ENCODE data around the gene PRKCD. TPM values are rescaled to one million over a fixed set of nuclear protein-coding genes. Genes with fewer than 3 reads are reported as not detected.

The PRKCD gene
- total RNA-seq, 1 donor from 2014 or later = 10.6 TPM

GRCh38 chr3:53153264-53153823 is 7.7 kb upstream of the PRKCD start:
- DNase-seq (ENCODE audit: low spot score) = no peak
- intact Hi-C loops (cut with DNase I) = no loop called here

GRCh38 chr3:53153980-53154379 is 7.0 kb upstream of the PRKCD start:
- intact Hi-C loops (cut with DNase I) = no loop called here

DNA sequence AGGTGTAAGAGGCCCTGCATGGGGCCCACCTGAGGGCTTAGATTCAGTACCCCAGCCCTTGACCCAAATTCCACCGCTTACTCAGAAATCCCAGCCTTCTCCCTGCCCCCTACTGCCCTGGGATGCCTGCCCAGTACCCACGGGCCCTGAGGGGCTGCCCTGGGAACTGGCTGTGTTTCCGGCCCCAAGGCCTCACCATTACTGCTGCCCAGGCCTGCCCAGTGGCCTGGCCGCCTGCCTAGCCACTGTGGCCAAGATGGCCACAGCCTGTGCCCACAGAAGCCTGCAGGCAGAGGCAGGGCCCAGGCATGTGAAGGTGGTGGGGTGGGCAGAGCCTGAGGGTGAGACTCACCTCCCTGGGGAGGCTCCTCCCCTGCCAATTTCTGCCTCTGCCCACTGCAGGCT is 6.1 kb upstream of the PRKCD start:
- DNase-seq (ENCODE audit: low spot score) = no peak
- intact Hi-C loops (cut with DNase I) = no loop called here

More at GRCh38 chr3:53153980-53154379, 7.0 kb upstream of the PRKCD start:
- no peak for DNase-seq (ENCODE audit: low spot score)

DNA sequence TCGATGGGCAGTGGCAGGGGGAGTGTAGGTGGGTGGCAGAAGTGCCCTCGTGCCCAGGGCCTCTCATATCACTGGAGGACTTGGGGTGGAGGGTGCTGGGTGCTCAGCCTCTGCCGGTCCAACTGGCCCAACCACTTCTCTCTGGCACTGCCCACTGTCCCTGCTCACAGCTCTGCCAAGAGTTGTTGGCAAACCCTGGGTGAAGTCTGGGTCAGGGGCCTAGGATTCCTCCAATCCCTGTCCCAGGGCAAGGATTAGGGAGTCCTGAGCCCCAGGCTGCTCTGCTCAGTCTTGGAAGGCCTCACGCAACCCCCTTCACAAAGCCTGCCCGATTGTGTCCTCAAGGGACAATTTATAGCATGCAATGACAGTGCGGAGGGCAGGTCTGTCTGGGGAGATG is 5.2 kb upstream of the PRKCD start:
- intact Hi-C loops (cut with DNase I) = no loop called here
- no peak for DNase-seq (ENCODE audit: low spot score)

- DNase-seq (ENCODE audit: low spot score) = no peak
- intact Hi-C loops (cut with DNase I) = no loop called here
Measured at GRCh38 chr3:53156368-53156834, 4.6 kb upstream of the PRKCD start.

DNA sequence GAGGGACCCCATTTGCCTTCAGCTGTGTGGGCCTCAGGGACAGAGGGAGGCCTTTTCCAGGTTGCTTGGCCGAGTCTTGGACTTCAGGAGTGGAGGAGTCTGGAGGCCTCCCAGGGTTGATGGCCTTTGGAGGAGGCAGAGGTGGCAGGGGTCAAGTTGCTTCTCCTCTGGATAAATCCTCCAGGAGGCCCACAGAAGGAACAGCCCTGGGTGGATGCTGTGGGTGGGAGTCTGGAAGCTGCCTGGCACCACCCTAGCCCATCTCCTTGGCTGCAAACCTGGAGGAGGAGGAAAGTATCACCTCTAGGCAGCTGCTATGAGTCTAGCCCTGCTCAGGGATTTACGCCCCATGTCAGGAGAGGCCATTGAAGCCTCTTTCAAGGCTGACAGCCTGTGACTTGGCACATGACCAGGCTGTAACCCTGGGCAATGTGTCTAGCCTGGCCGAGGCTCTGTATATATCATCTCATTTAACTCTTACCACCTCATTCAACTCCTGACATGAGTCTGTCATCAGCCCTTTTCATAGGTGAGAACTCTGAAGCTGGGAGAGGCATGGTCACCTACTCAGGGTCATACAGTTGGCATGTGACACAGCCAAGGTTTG is 2.9 kb upstream of the PRKCD start:
- intact Hi-C loops (cut with DNase I) = no loop called here
- DNase-seq (ENCODE audit: low spot score) = no peak

DNA sequence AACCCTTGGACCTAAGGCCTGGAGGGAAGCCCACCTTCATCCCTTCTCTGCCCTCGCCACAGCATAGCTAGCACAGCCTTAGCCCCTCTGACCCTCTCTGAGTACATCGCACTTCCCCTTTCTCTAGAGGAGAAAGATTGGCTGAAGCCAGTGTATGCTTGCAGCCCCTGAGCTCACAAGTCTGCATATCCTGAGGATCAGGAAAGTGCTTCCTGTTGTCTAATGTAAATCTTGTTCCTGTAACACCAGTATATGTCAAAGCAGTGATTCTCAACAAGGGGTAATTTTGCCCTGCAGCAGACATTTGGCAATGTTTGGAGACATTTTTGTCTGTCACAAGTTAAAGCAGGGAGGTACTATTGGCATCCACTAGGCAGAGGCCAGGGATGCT is 2.2 kb upstream of the PRKCD start:
- intact Hi-C loops (cut with DNase I) = no loop called here
- no peak for DNase-seq (ENCODE audit: low spot score)

GRCh38 chr3:53159156-53160060 is 1.6 kb upstream of the PRKCD start:
- DNase-seq (ENCODE audit: low spot score) = no peak
- intact Hi-C loops (cut with DNase I) = loop anchor here (2.0 to 10.0 kb wide), 2 partner anchors 29 to 625 kb away; partner anchors contain the start of genes NT5DC2, RFT1 and UQCC5

DNA sequence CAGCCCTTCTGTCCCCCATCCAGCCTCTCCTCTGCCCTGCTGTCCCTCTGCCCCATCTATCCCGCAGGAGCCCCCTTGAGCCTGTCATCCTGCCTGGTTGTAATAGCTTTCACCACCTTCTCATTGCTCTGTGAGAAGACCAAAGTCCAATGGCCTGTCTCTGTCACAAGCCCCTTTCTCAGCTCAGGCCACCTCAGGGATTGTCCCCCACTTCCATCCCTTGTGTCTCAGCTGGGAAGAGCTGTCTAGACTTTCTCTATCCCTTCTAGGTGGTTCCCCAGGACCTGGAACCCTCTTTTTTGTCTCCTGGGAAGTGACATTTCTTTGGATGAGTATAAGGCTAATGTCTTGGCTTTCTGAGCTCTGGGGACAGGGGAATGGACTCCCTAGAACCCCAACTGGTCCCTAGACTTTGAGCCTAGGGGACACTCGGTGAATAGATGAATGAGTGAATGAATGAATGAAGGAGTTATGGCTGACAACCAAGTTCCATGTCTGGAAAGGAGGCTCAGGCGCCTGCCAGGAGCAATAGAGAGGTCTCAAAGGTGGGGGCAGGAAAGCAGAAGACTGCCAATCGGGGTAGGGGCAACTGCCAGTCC is 849 bp upstream of the PRKCD start:
- intact Hi-C loops (cut with DNase I) = loop anchor here (2.0 to 10.0 kb wide), 2 partner anchors 29 to 625 kb away; partner anchors contain the start of genes NT5DC2, RFT1 and UQCC5
- DNase-seq (ENCODE audit: low spot score) = no peak

DNA sequence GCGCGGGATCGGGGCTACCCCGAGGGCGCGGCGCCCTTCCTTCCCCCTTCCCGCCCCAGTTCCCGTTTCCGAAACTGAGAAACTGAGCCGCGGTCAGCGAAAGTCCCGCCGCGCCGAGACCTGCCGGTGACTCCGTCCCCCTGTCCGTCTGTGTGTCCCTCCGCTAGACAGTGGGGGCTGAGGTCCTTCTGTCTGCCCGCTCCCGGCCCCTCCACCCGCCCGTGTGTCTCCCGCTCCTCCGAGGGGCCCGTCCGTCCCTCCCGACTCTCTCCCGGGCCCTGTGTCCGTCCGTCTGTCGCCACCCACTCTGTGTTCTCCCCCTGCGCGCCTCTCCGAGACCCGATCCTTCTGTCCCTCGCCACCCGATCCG is 426 bp downstream of the PRKCD start:
- DNase-seq (ENCODE audit: low spot score) = peak; percentile 85
- intact Hi-C loops (cut with DNase I) = loop anchor here (2.0 to 10.0 kb wide), 2 partner anchors 31 to 627 kb away; partner anchors contain the start of genes NT5DC2, RFT1 and UQCC5

DNA sequence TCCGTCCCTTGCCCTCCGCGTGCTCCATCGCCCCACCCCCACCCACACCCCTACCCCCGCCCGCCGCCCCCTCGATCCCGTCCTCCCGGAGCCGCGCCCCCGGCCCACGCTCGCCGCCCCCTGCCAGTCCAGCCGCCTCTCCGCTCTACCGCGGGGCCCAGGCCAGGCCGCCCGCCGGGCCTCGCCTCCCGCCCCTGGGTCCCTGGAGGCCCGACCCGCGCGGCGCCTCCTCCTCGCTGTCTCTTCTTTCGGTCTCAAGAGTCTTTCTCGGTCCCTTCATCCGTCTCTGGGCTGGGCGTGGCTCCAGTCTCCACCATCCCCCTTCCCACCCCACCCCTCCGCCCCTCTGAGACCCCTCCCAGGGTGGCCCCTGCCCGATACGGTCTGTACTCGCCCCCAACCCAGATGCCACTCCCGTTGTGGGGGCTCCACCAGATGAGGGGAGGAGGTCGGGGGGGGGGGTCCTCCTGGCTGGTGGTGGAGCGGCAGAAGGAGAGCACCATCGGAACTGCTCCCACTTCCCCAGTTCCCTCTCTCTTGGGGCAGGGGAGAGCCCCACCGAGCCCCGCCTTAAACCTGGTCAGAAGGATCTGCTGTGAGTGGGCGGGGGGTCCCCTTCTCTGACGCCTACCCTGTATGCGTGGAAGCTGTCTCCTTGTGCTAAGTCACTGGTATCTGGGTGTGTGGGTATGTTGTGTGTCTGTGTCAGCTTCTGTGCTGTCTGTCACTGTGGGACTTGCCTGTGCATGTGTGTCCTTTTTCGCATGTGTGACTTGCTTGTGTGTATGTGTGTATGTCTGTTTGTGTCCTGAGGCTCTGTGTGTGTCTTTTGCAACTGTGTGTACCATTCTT is 1.0 kb downstream of the PRKCD start:
- intact Hi-C loops (cut with DNase I) = loop anchor here (2.0 to 10.0 kb wide), 2 partner anchors 31 to 627 kb away; partner anchors contain the start of genes NT5DC2, RFT1 and UQCC5
- no peak for DNase-seq (ENCODE audit: low spot score)

DNA sequence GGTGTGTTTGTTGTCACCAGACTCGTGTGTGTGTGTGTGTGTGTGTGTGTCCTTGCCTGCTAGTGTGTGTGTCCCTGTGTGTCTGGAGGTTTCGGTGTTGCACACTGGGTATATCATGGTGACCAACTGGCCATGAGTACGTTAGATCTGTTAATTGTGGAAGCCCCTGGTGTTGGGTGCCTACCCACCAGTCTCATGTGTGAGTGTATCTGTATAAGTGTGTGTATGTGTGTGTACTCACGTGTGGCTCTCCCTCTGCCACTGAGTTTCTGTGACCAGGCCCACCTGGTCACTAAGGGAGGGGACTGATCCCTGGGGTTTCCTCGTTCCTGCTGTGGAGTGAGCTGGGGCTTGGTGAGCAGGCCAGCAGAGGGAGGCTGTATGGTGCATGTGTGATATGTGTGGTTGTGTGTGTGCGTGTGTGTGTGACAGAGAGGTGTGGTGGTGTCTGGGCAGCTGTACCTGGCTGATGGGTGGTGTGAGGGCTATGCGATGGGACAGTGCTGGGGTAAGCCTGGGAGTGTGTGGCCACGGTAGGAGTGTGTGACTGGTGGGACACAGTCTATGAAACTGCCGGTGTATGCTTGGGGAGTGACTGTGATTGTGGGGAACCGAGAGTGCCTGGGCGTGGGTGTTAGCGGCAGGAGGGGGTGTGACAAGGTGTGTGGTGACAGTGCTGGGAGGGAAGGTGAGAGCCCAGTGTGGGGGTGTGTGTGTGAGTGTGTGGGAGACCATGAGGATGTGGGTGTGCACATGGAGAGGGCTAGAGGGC is 1.8 kb downstream of the PRKCD start:
- DNase-seq (ENCODE audit: low spot score) = no peak

DNA sequence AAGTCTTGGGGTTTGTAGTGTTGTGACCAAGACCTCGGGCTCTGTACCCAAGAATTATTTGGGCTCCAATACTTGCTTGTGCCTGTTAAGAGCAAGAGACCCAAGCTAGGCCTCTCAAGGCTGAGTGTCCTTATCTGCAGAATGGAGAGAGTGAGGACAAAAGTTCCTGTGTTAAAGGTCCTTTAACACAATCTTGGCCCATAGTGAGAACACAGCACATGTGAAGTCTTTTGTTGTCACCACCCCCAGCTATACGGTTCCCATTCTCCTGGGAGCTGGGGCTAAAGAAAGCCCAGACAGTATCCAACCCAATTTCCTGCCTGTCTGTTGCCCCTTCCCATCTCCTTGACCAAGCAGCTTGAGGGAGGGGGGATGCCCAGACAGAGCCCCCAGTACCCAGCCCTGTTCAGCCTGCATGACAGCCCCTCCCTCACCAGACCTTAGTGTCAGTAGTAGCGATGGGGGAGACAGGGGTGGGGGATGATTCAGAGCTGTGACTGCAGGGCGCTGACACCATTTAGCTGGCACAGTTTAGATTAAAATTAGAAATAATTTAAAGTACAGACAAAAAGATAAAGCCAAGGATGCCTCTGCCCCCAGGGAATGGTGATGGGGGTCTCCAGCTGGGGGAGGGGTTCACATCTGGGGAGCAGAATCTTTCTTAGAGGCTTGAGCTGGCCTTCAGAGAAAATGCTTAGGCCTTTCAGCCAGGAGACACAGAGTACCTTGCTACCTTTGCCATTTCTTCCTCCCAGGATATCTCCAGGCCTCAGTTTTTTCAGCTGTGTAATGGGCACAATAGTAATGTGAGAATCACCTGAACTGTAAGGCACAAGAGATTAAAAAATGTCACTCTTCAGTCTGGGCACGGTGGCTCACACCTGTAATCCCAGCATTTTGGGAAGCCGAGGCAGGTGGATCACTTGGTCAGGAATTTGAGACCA is 2.7 kb downstream of the PRKCD start:
- intact Hi-C loops (cut with DNase I) = loop anchor here (10.0 kb wide), 1 partner anchor 629 kb away; the partner anchor contains the start of genes NT5DC2 and UQCC5
- DNase-seq (ENCODE audit: low spot score) = no peak

More for the DNA sequence above, 1.8 kb downstream of the PRKCD start:
- intact Hi-C loops (cut with DNase I) = loop anchor here (10.0 kb wide), 1 partner anchor 628 kb away; the partner anchor contains the start of genes NT5DC2 and UQCC5

DNA sequence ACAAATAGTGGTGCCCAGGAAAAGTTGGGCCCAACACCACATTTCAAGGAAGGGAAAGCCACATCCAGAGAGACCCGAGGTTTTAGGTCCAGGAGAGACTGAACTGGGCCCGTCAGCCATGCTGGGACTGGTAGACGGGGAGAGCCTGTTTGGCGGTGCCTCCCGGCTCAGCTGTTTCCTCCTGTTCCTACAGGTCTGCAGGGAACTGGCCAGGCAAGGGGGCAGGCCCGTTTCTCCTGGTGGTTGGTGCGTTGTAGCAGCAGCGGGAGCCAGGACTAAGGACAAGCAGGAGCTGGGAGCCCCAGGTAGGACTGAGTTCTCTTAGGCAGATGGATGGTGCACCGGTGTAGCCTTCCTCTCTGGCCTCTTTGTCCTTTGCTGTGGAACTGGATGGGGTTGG is 3.9 kb downstream of the PRKCD start:
- DNase-seq (ENCODE audit: low spot score) = no peak
- intact Hi-C loops (cut with DNase I) = loop anchor here (10.0 kb wide), 1 partner anchor 630 kb away; the partner anchor contains the start of genes NT5DC2 and UQCC5

- DNase-seq (ENCODE audit: low spot score) = no peak
- intact Hi-C loops (cut with DNase I) = loop anchor here (10.0 kb wide), 1 partner anchor 631 kb away; the partner anchor contains the start of genes NT5DC2 and UQCC5
Measured at GRCh38 chr3:53166206-53166605, 5.2 kb downstream of the PRKCD start.

DNA sequence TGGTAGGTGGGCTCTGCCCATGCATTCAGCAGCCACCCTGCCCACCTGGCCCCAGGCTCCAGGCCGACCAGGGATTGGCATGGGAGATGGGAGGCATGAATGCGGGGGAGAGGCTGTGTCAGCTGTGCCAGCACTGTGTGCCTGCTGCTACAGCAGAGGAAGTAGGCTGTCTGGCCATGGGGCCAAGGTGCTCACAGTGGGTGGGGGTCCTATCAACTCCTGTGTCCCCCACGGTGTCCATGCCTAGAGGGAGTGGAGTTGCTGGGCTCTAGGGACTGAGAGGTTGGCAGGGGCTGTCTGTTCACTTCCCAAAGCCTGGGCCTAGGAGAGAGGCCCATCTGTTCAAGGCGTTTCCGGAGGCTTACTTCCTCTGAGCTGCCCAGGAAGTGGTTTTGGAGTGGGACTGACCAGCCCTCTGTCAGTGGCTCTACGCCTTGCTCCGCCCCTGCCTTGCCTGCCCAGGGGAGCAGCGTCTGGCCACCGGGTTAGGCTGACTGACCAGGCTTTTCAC is 5.8 kb downstream of the PRKCD start:
- peak; percentile 89 for DNase-seq (ENCODE audit: low spot score)
- intact Hi-C loops (cut with DNase I) = loop anchor here (10.0 kb wide), 1 partner anchor 632 kb away; the partner anchor contains the start of genes NT5DC2 and UQCC5

Data from cardiac septum (tissue), 1 donor.